ENCODE measurements around the gene MRPL58. TPM values are rescaled to one million over a fixed set of nuclear protein-coding genes. Genes with fewer than 3 reads are reported as not detected.

Gene MRPL58
- total RNA-seq, 1 donor from 2014 or later: 22.6 TPM

GRCh38 chr17:74990581-74991105 is 21.8 kb upstream of the MRPL58 start:
- DNase-seq (ENCODE audit: low spot score in 2 of 2, unreplicated experiment in 2 of 2): no peak
- Mint-ChIP-seq H3K9me3 (no peaks in the 10 kb centered on the region), H3K27ac (peak overlapping the region; percentile 97), H3K27me3 (ENCODE audit: low read depth) (no peaks in the 10 kb centered on the region), H3K4me3 (no peak overlapping the region), H3K4me1 (peaks cover 42% of the 10 kb centered on the region), H3K36me3 (peaks cover 2% of the 10 kb centered on the region)
- no peak for TF ChIP-seq CTCF (IDR thresholded peaks at IDR 0.05; ENCODE audit: unreplicated experiment)

- no peak for TF ChIP-seq CTCF (IDR thresholded peaks at IDR 0.05; ENCODE audit: unreplicated experiment)
- Mint-ChIP-seq H3K9me3 (no peaks in the 10 kb centered on the region), H3K4me3 (peak overlapping the region; percentile 1), H3K27me3 (ENCODE audit: low read depth) (no peaks in the 10 kb centered on the region), H3K27ac (peak overlapping the region; percentile 97), H3K36me3 (peaks cover 4% of the 10 kb centered on the region), H3K4me1 (peaks cover 39% of the 10 kb centered on the region)
- no peak for DNase-seq (ENCODE audit: low spot score in 2 of 2, unreplicated experiment in 2 of 2)
These were observed 20.2 kb upstream of the MRPL58 start for GRCh38 chr17:74992223-74992622.

- Mint-ChIP-seq H3K36me3 (peaks cover 4% of the 10 kb centered on the region), H3K27me3 (ENCODE audit: low read depth) (no peaks in the 10 kb centered on the region), H3K27ac (peak overlapping the region; percentile 97), H3K4me3 (no peak overlapping the region), H3K4me1 (peaks cover 36% of the 10 kb centered on the region), H3K9me3 (no peaks in the 10 kb centered on the region)
- TF ChIP-seq CTCF (IDR thresholded peaks at IDR 0.05; ENCODE audit: unreplicated experiment): no peak
- DNase-seq (ENCODE audit: low spot score in 2 of 2, unreplicated experiment in 2 of 2): no peak
These were observed 18.0 kb upstream of the MRPL58 start for GRCh38 chr17:74994440-74994839.

GRCh38 chr17:74995847-74996246 is 16.6 kb upstream of the MRPL58 start:
- Mint-ChIP-seq H3K4me3 (no peak overlapping the region), H3K27me3 (ENCODE audit: low read depth) (no peaks in the 10 kb centered on the region), H3K27ac (peak overlapping the region; percentile 78), H3K36me3 (peaks cover 4% of the 10 kb centered on the region), H3K9me3 (no peaks in the 10 kb centered on the region), H3K4me1 (peaks cover 30% of the 10 kb centered on the region)
- DNase-seq (ENCODE audit: low spot score in 2 of 2, unreplicated experiment in 2 of 2): no peak
- no peak for TF ChIP-seq CTCF (IDR thresholded peaks at IDR 0.05; ENCODE audit: unreplicated experiment)

- TF ChIP-seq CTCF (IDR thresholded peaks at IDR 0.05; ENCODE audit: unreplicated experiment): no peak
- Mint-ChIP-seq H3K4me1 (peaks cover 9% of the 10 kb centered on the region), H3K36me3 (peaks cover 8% of the 10 kb centered on the region), H3K9me3 (no peaks in the 10 kb centered on the region), H3K27me3 (ENCODE audit: low read depth) (no peaks in the 10 kb centered on the region), H3K4me3 (no peak overlapping the region), H3K27ac (no peak overlapping the region)
- no peak for DNase-seq (ENCODE audit: low spot score in 2 of 2, unreplicated experiment in 2 of 2)
These were observed 13.7 kb upstream of the MRPL58 start for GRCh38 chr17:74998783-74999182.

GRCh38 chr17:74999523-74999922 is 12.9 kb upstream of the MRPL58 start:
- Mint-ChIP-seq H3K4me3 (no peak overlapping the region), H3K27me3 (ENCODE audit: low read depth) (no peaks in the 10 kb centered on the region), H3K36me3 (peaks cover 7% of the 10 kb centered on the region), H3K9me3 (no peaks in the 10 kb centered on the region), H3K27ac (no peak overlapping the region), H3K4me1 (peaks cover 1% of the 10 kb centered on the region)
- no peak for DNase-seq (ENCODE audit: low spot score in 2 of 2, unreplicated experiment in 2 of 2)
- TF ChIP-seq CTCF (IDR thresholded peaks at IDR 0.05; ENCODE audit: unreplicated experiment): no peak
